Breast epithelium (tissue), 3 donors: ENCODE data around the gene KCNJ13.

Experiments
- POLR2A ChIP-seq: fragments of 450-650 bp; IDR thresholded peaks from one replicate; pipeline ENCODE4 v1.6.1; 2016; ENCODE audit warnings: antibody characterized with exemption, mild to moderate bottlenecking, moderate library complexity
- POLR2AphosphoS5 ChIP-seq, 3 donors: sonication (generic); formaldehyde crosslinking; IDR thresholded peaks; one replicate each; pipeline ENCODE4 v1.6.1; 2017; ENCODE audit warnings: antibody characterized with exemption in 3 of 3
- TF ChIP-seq, protein P1 (sequence below), 3 donors: fragments of 450-650 bp; IDR thresholded peaks; one replicate each; pipeline ENCODE4 v1.5.1; 2016 to 2017; ENCODE audit warnings: antibody characterized with exemption in 3 of 3, mild to moderate bottlenecking in 3 of 3, moderate library complexity in 3 of 3

DNA sequence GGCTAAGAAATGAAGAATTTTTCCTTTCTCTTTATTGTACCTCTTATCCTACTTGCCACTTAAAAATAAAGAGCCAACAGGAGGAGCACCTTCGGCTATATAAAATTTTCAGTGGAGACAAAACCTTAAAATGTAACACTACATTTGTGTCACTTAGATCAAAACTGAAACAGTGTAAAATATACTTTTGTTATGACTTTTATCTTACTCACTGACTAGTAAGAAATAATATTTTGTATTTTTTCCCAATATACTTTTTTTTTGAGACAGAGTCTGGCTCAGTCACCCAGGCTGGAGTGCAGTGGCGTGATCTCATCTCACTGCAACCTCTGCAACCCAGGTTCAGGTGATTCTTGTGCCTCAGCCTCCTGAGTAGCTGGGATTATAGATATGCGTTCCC lies 28.3 kb downstream of the KCNJ13 start:
- TF ChIP-seq, protein P1, sequence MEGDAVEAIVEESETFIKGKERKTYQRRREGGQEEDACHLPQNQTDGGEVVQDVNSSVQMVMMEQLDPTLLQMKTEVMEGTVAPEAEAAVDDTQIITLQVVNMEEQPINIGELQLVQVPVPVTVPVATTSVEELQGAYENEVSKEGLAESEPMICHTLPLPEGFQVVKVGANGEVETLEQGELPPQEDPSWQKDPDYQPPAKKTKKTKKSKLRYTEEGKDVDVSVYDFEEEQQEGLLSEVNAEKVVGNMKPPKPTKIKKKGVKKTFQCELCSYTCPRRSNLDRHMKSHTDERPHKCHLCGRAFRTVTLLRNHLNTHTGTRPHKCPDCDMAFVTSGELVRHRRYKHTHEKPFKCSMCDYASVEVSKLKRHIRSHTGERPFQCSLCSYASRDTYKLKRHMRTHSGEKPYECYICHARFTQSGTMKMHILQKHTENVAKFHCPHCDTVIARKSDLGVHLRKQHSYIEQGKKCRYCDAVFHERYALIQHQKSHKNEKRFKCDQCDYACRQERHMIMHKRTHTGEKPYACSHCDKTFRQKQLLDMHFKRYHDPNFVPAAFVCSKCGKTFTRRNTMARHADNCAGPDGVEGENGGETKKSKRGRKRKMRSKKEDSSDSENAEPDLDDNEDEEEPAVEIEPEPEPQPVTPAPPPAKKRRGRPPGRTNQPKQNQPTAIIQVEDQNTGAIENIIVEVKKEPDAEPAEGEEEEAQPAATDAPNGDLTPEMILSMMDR (IDR thresholded peaks at IDR 0.05), result no peak
- no peak for TF ChIP-seq POLR2AphosphoS5 (IDR thresholded peaks at IDR 0.05)
- TF ChIP-seq POLR2A, result no peak
